SK-N-MC (cell line): ENCODE results near the gene ZCCHC24.

Experiments
- DNase-seq: peaks from one replicate; pipeline ENCODE4 v3.0.0-alpha.2; 2011; ENCODE audit warnings: low read depth, low spot score
- H3K27ac ChIP-seq: fragments of 200-600 bp; sonication (generic); 2 replicates; pipeline ENCODE4 v1.5.1; 2016; ENCODE audit warnings: mixed run types
- H3K36me3 ChIP-seq: fragments of 200-600 bp; sonication (generic); 2 replicates; pipeline ENCODE4 v1.6.1; 2017; ENCODE audit warnings: antibody characterized with exemption, low read length, mixed read lengths; ENCODE audit not compliant: insufficient read depth
- H3K4me3 ChIP-seq: fragments of 200-600 bp; sonication (generic); 2 replicates; pipeline ENCODE4 v1.5.1; 2016
- H3K9ac ChIP-seq: fragments of 200-600 bp; sonication (generic); 2 replicates; pipeline ENCODE4 v1.8.0; 2017; ENCODE audit warnings: mixed run types, mixed read lengths; ENCODE audit not compliant: insufficient read length
- H3K9me3 ChIP-seq: fragments of 200-600 bp; sonication (generic); 2 replicates; pipeline ENCODE4 v1.6.1; 2017; ENCODE audit warnings: low read depth, mild to moderate bottlenecking, antibody characterized with exemption, low read length, moderate library complexity, mixed read lengths
- EZH2 ChIP-seq: fragments of 200-600 bp; sonication (generic); IDR thresholded peaks from one replicate; pipeline ENCODE4 v1.6.1; 2017; ENCODE audit warnings: antibody characterized with exemption
- FOXP2 ChIP-seq: optimal IDR thresholded peaks from 2 replicates; pipeline ENCODE3; 2011; ENCODE audit warnings: mild to moderate bottlenecking, moderate library complexity; ENCODE audit not compliant: insufficient read depth; ENCODE audit errors: extremely low read length, control extremely low read depth
- POLR2AphosphoS5 ChIP-seq: IDR thresholded peaks from 2 replicates; pipeline ENCODE4 v1.6.1; 2012; ENCODE audit warnings: mild to moderate bottlenecking, low read depth, low read length, borderline replicate concordance

ZCCHC24 gene

DNA sequence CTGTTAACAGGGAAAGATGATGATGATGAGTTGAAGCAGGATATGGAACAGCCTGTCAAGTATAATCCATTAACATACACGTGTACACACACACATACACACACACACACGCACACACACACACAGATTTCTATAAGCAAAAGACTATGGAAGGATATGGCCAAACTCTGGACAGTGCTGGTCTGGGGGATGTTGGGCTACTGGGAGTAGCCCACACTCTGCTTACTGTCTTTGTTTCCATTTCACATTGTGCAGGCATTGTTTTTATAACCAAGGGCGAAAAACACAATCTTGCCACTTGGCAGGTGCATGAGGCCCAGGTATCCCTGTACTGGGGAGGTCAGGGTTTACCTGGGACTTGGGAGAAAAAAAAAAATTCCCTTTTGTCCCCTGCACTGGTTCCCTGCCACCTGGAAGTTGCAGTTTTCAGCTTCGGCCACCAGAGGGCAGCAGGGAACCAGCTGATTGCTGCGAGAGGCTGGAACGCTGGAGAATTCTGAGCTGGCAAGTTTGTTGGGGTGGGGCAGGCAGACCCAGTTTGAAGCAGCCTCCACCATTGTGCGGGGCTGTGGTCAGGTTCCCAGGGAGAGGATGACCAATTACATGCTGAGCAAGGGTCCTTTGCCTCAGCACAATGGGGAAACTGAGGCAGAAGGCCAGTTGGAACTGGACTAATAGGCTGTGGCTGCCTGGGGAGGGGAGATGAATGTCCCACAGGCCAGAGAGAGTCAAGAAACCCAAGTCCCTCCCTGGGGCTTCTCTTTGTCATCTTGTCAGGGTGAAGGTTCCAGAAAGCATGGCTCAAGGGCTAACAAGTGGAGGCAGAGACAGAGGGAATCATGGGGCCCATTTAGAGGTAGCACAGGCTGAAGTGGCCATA is 70.9 kb downstream of the ZCCHC24 start:
- H3K36me3 ChIP-seq: no peaks in the 10 kb centered on the region
- H3K27ac ChIP-seq: no peak overlapping the region
- no peak overlapping the region for H3K4me3 ChIP-seq
- TF ChIP-seq FOXP2: no peak
- TF ChIP-seq EZH2: no peak
- TF ChIP-seq POLR2AphosphoS5: no peak
- no peak for DNase-seq
- no peaks in the 10 kb centered on the region for H3K9me3 ChIP-seq
- H3K9ac ChIP-seq: no peak overlapping the region

- H3K36me3 ChIP-seq: no peaks in the 10 kb centered on the region
- no peaks in the 10 kb centered on the region for H3K9me3 ChIP-seq
- H3K27ac ChIP-seq: no peak overlapping the region
- H3K9ac ChIP-seq: no peak overlapping the region
- no peak for DNase-seq
- TF ChIP-seq POLR2AphosphoS5 (no peak), FOXP2 (no peak), EZH2 (no peak)
- no peak overlapping the region for H3K4me3 ChIP-seq
These were observed 72.6 kb downstream of the ZCCHC24 start for GRCh38 chr10:79372871-79373270.

GRCh38 chr10:79367426-79368189 is 77.8 kb downstream of the ZCCHC24 start:
- Histone ChIP-seq H3K36me3 (no peaks in the 10 kb centered on the region), H3K27ac (no peak overlapping the region), H3K9me3 (no peaks in the 10 kb centered on the region), H3K4me3 (no peak overlapping the region), H3K9ac (no peak overlapping the region)
- no peak for DNase-seq
- TF ChIP-seq EZH2 (no peak), POLR2AphosphoS5 (no peak), FOXP2 (no peak)

GRCh38 chr10:79361726-79362397 is 83.6 kb downstream of the ZCCHC24 start:
- no peaks in the 10 kb centered on the region for H3K36me3 ChIP-seq
- no peak overlapping the region for H3K27ac ChIP-seq
- H3K4me3 ChIP-seq: no peak overlapping the region
- no peak overlapping the region for H3K9ac ChIP-seq
- TF ChIP-seq POLR2AphosphoS5 (no peak), EZH2 (no peak), FOXP2 (no peak)
- DNase-seq: no peak
- no peaks in the 10 kb centered on the region for H3K9me3 ChIP-seq

- no peak overlapping the region for H3K4me3 ChIP-seq
- no peak for DNase-seq
- H3K9me3 ChIP-seq: no peaks in the 10 kb centered on the region
- no peak overlapping the region for H3K27ac ChIP-seq
- H3K36me3 ChIP-seq: no peaks in the 10 kb centered on the region; the same call in 1 of the 2 replicates
- no peak overlapping the region for H3K9ac ChIP-seq
- TF ChIP-seq FOXP2 (no peak), EZH2 (no peak), POLR2AphosphoS5 (no peak)
These were observed 84.7 kb downstream of the ZCCHC24 start for GRCh38 chr10:79360499-79361342.

GRCh38 chr10:79359816-79360498 is 85.5 kb downstream of the ZCCHC24 start:
- Histone ChIP-seq H3K36me3 (peaks cover under 1% of the 10 kb centered on the region; the same call in 1 of the 2 replicates), H3K9ac (no peak overlapping the region), H3K9me3 (no peaks in the 10 kb centered on the region), H3K4me3 (no peak overlapping the region), H3K27ac (no peak overlapping the region)
- DNase-seq: no peak
- no peak for TF ChIP-seq EZH2
- no peak for TF ChIP-seq FOXP2
- no peak for TF ChIP-seq POLR2AphosphoS5

DNA sequence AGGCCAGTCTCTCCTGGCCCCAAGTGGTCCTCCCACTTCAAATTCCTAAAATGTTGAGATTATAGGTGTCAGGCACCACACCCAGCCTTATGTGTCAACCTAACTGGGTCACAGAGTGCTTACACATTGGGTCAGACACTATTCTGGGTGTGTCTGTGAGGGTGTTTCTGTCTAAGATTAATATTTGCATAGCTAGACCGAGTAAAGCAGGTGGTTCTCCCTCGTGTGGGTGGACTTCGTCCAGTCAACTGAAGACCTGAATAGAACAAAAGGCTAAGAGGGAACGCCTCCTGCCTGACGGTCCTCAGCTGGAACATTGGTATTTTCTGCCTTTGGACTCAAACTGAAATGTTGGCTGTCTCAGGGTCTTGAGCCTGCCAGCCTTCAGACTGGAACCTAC is 86.6 kb downstream of the ZCCHC24 start:
- no peak for DNase-seq
- Histone ChIP-seq H3K36me3 (peaks cover 12% of the 10 kb centered on the region; the same call in 1 of the 2 replicates), H3K27ac (no peak overlapping the region), H3K4me3 (no peak overlapping the region), H3K9me3 (no peaks in the 10 kb centered on the region), H3K9ac (no peak overlapping the region)
- no peak for TF ChIP-seq EZH2
- TF ChIP-seq POLR2AphosphoS5: no peak
- no peak for TF ChIP-seq FOXP2
